CD14-positive monocyte (primary cell): ENCODE results near the gene GNA12. TPM values are rescaled to one million over a fixed set of nuclear protein-coding genes. Genes with fewer than 3 reads are reported as not detected.

Experiments
- DNase-seq, 3 donors: peaks; one replicate each; pipeline ENCODE4 v3.0.0-alpha.2; 2011 to 2022
- H2AFZ ChIP-seq: 2 replicates; pipeline ENCODE4 v1.6.0; 2012; ENCODE audit warnings: mild to moderate bottlenecking, low read depth, low read length, inconsistent platforms; ENCODE audit not compliant: insufficient read depth, poor library complexity, severe bottlenecking
- H3K27ac ChIP-seq, 2 donors: 1 replicate in 1 of 2; 2 replicates in 1 of 2; pipeline ENCODE4 v1.5.1; 2012 to 2013; ENCODE audit warnings: low read length in 2 of 2, control low read depth in 1 of 2, inconsistent platforms in 1 of 2, low read depth in 1 of 2, mild to moderate bottlenecking in 1 of 2
- H3K27me3 ChIP-seq, 2 donors: one replicate each; pipeline versions ENCODE4 v1.6.0 to v1.6.1; 2011 to 2013; ENCODE audit warnings: low read length in 2 of 2; ENCODE audit not compliant: control insufficient read depth in 2 of 2, insufficient read depth in 2 of 2
- H3K36me3 ChIP-seq, 2 donors: replicated peaks in 1 of 2; 1 replicate in 1 of 2; 2 replicates in 1 of 2; pipeline versions ENCODE4 v1.5.1 to v1.6.1; 2012 to 2013; ENCODE audit warnings: low read length in 2 of 2, control low read depth in 1 of 2, inconsistent platforms in 1 of 2, mild to moderate bottlenecking in 1 of 2; ENCODE audit not compliant: insufficient read depth in 2 of 2, control insufficient read depth in 1 of 2
- H3K4me1 ChIP-seq, 2 donors: 1 replicate in 1 of 2; 2 replicates in 1 of 2; pipeline versions ENCODE4 v1.5.1 to v1.6.1; 2012 to 2013; ENCODE audit warnings: low read length in 2 of 2, control low read depth in 1 of 2, inconsistent platforms in 1 of 2, mild to moderate bottlenecking in 1 of 2, moderate library complexity in 1 of 2; ENCODE audit not compliant: insufficient read depth in 2 of 2, control insufficient read depth in 1 of 2
- H3K4me2 ChIP-seq: replicated peaks from 2 replicates; pipeline ENCODE3; 2012; ENCODE audit warnings: low read length, moderate library complexity, mild to moderate bottlenecking; ENCODE audit not compliant: poor library complexity, severe bottlenecking; ENCODE audit errors: extremely low read depth
- H3K4me3 ChIP-seq, 3 experiments: fragments of 200-600 bp in 1 of 3; sonication (generic) in 1 of 3; replicated peaks in 1 of 3; 1 replicate in 2 of 3; 2 replicates in 1 of 3; pipeline ENCODE4 v1.5.1; 2011 to 2013; ENCODE audit warnings: low read length in 3 of 3, mild to moderate bottlenecking in 3 of 3, control low read depth in 2 of 3, low read depth in 2 of 3, inconsistent platforms in 1 of 3, moderate library complexity in 1 of 3
- H3K79me2 ChIP-seq: 2 replicates; pipeline ENCODE4 v1.6.0; 2012; ENCODE audit warnings: mild to moderate bottlenecking, control low read depth, inconsistent platforms, low read length, moderate library complexity; ENCODE audit not compliant: insufficient read depth
- H3K9ac ChIP-seq: 2 replicates; pipeline ENCODE4 v1.6.0; 2017; ENCODE audit warnings: low read length, mild to moderate bottlenecking; ENCODE audit not compliant: insufficient read depth, poor library complexity, severe bottlenecking
- H3K9me3 ChIP-seq, 2 donors: replicated peaks in 1 of 2; 1 replicate in 1 of 2; 2 replicates in 1 of 2; pipeline versions ENCODE4 v1.5.1 to v1.6.1; 2012 to 2013; ENCODE audit warnings: low read length in 2 of 2, control low read depth in 1 of 2; ENCODE audit not compliant: control insufficient read depth in 1 of 2, insufficient read depth in 1 of 2
- H4K20me1 ChIP-seq: 2 replicates; pipeline ENCODE4 v1.6.0; 2012; ENCODE audit warnings: mild to moderate bottlenecking, low read length, control low read depth, moderate library complexity; ENCODE audit not compliant: insufficient read depth
- H3K27ac Mint-ChIP-seq, 7 donors: one replicate each; pipeline ENCODE4 v1.8.0; 2020; ENCODE audit warnings: mild to moderate bottlenecking in 7 of 7, mixed read lengths in 7 of 7, moderate library complexity in 6 of 7, inconsistent platforms in 2 of 7
- H3K27me3 Mint-ChIP-seq, 3 donors: one replicate each; pipeline ENCODE4 v1.8.0; 2021 to 2022; ENCODE audit warnings: low read depth in 3 of 3, mild to moderate bottlenecking in 3 of 3, mixed read lengths in 3 of 3, moderate library complexity in 3 of 3, inconsistent platforms in 1 of 3
- H3K36me3 Mint-ChIP-seq, 2 donors: one replicate each; pipeline ENCODE4 v1.8.0; 2020; ENCODE audit warnings: mixed read lengths in 2 of 2, inconsistent platforms in 1 of 2, mild to moderate bottlenecking in 1 of 2
- H3K4me1 Mint-ChIP-seq: one replicate; pipeline ENCODE4 v1.8.0; 2020; ENCODE audit warnings: mild to moderate bottlenecking, mixed read lengths
- H3K4me3 Mint-ChIP-seq, 2 donors: one replicate each; pipeline ENCODE4 v1.8.0; 2020; ENCODE audit warnings: mild to moderate bottlenecking in 2 of 2, mixed read lengths in 2 of 2, moderate library complexity in 1 of 2
- H3K9me3 Mint-ChIP-seq, 7 donors: one replicate each; pipeline ENCODE4 v1.8.0; 2020 to 2022; ENCODE audit warnings: mixed read lengths in 7 of 7, mild to moderate bottlenecking in 6 of 7, moderate library complexity in 6 of 7, inconsistent platforms in 2 of 7
- WGBS: methylation state at CpG from one replicate; pipeline ENCODE4 v1.1.5; 2013; ENCODE audit warnings: missing lambda C conversion rate; ENCODE audit not compliant: insufficient coverage; 5-methylcytosine and 5-hydroxymethylcytosine counted together
- intact Hi-C, 2 donors: fragments of 100-400 bp; cut with micrococcal nuclease; formaldehyde crosslinking; loops; one replicate each; pipeline versions ENCODE4 v1.15.0 to v1.15.1; 2023
- polyA plus RNA-seq, 3 donors: library from polyadenylated mRNA; depleted of rRNA in 1 of 3; unstranded in 2 of 3; stranded (reverse) in 1 of 3; fragments of 300-500 nt in 2 of 3; fragments of >200 nt in 1 of 3; fragmentation: Illumina TruSeq in 2 of 3; gene quantifications; 1 replicate in 2 of 3; 2 replicates in 1 of 3; pipeline ENCODE4 v1.2.3, GENCODE V29; 2012 to 2021
- TF ChIP-seq, protein P1 (sequence below): fragments of 200-600 bp; IDR thresholded peaks from one replicate; pipeline ENCODE4 v1.8.0; 2022; ENCODE audit warnings: antibody characterized with exemption, mild to moderate bottlenecking

GNA12 gene
- polyA plus RNA-seq, 3 donors = 3.4 to 25.9 (median 10.6) TPM

DNA sequence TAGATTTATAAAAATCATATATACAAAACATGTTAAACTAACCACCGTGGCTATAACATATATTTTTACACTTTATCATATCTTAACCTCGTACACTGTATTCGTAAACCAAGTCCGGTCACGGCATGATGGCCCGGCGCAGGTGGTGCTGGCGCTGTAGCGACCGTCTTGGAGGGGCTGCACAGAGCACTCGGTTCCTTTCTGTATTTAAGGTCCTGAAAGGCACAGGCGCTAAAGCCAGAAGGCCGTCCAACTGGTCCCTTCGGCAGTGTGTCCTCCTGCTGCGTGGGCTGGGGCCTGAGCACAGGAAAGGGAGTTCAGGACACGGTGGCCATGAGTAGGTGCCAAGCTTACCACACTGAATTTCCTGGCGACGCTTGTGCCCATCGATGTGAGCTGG, 122.3 kb downstream of the GNA12 start:
- peaks cover 0 to 21% of the 10 kb centered on the region in 2 donors for H3K27me3 ChIP-seq
- peaks cover 9 to 13% of the 10 kb centered on the region in 2 donors for H3K36me3 ChIP-seq
- intact Hi-C loops = loop anchor here in 1 of 2 donors (5.0 kb wide), 1 partner anchor 120 kb away; the partner anchor contains the start of gene GNA12
- no peak overlapping the region for H3K9ac ChIP-seq
- H3K4me1 Mint-ChIP-seq = peaks cover 27% of the 10 kb centered on the region
- H3K27ac Mint-ChIP-seq = no peak overlapping the region
- TF ChIP-seq, protein P1, sequence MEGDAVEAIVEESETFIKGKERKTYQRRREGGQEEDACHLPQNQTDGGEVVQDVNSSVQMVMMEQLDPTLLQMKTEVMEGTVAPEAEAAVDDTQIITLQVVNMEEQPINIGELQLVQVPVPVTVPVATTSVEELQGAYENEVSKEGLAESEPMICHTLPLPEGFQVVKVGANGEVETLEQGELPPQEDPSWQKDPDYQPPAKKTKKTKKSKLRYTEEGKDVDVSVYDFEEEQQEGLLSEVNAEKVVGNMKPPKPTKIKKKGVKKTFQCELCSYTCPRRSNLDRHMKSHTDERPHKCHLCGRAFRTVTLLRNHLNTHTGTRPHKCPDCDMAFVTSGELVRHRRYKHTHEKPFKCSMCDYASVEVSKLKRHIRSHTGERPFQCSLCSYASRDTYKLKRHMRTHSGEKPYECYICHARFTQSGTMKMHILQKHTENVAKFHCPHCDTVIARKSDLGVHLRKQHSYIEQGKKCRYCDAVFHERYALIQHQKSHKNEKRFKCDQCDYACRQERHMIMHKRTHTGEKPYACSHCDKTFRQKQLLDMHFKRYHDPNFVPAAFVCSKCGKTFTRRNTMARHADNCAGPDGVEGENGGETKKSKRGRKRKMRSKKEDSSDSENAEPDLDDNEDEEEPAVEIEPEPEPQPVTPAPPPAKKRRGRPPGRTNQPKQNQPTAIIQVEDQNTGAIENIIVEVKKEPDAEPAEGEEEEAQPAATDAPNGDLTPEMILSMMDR = no peak
- WGBS = 95% methylated on average over 19 of the region's 19 CpGs
- H3K36me3 Mint-ChIP-seq = peaks cover 52 to 54% of the 10 kb centered on the region in 2 donors
- peaks cover 31 to 32% (median 32%) of the 10 kb centered on the region in 3 donors for H3K27me3 Mint-ChIP-seq
- H3K4me3 ChIP-seq = no peak overlapping the region
- H3K9me3 Mint-ChIP-seq = peaks cover 0 to 3% (median 1%) of the 10 kb centered on the region in 7 donors
- H4K20me1 ChIP-seq = no peaks in the 10 kb centered on the region
- H3K4me3 Mint-ChIP-seq = no peak overlapping the region
- no peak for DNase-seq
- H3K4me1 ChIP-seq = peaks cover 23 to 29% of the 10 kb centered on the region in 2 donors
- no peak overlapping the region for H2AFZ ChIP-seq
- no peaks in the 10 kb centered on the region for H3K79me2 ChIP-seq
- H3K4me2 ChIP-seq = no peak overlapping the region
- H3K9me3 ChIP-seq = no peaks in the 10 kb centered on the region
- H3K27ac ChIP-seq = no peak overlapping the region

DNA sequence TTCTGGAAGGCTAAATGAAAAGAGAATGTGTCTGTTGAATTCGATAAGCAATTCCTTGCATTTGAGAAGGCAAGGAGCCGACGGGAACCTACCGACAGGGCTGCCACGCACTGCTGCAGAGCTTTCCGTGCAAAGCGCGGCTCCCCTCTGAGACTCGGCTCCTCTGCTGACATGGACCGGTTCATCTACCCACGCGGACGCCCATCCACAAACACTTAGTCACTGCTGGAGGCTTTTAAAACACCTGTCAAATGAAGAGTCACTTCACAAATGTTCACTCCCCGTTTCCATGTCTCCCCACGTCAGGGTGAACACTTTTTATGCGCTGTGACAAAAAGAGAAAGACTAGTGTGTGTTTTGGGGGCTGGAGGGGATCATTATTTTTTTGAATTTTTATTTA, 124.1 kb downstream of the GNA12 start:
- H3K4me3 Mint-ChIP-seq = peak overlapping the region; percentile 48 to 57
- H3K79me2 ChIP-seq = no peaks in the 10 kb centered on the region
- peaks cover 0 to 22% of the 10 kb centered on the region in 2 donors for H3K27me3 ChIP-seq
- H3K4me1 ChIP-seq = peaks cover 38 to 48% of the 10 kb centered on the region in 2 donors
- TF ChIP-seq, protein P1 = no peak
- H3K36me3 ChIP-seq = peaks cover 0 to 3% of the 10 kb centered on the region in 2 donors
- H3K4me3 ChIP-seq = no peak overlapping the region
- H3K4me1 Mint-ChIP-seq = peaks cover 43% of the 10 kb centered on the region
- no peak overlapping the region for H3K27ac ChIP-seq
- H4K20me1 ChIP-seq = no peaks in the 10 kb centered on the region
- no peaks in the 10 kb centered on the region for H3K9me3 ChIP-seq
- H3K36me3 Mint-ChIP-seq = peaks cover 34 to 44% of the 10 kb centered on the region in 2 donors
- no peak overlapping the region for H3K4me2 ChIP-seq
- peaks cover 34 to 43% (median 36%) of the 10 kb centered on the region in 3 donors for H3K27me3 Mint-ChIP-seq
- peak overlapping the region in 1 of 7 donors; percentile 30 for H3K27ac Mint-ChIP-seq
- no peak overlapping the region for H3K9ac ChIP-seq
- no peak for DNase-seq
- WGBS = 92% methylated on average over 14 of the region's 16 CpGs
- intact Hi-C loops = loop anchor here in 1 of 2 donors (5.0 kb wide), 1 partner anchor 122 kb away; the partner anchor contains the start of gene GNA12
- H2AFZ ChIP-seq = no peak overlapping the region
- peaks cover 0 to 6% (median 2%) of the 10 kb centered on the region in 7 donors for H3K9me3 Mint-ChIP-seq
